ENCODE data around the gene ZBTB4. TPM values are rescaled to one million over a fixed set of nuclear protein-coding genes. Genes with fewer than 3 reads are reported as not detected.
A peak's percentile ranks its signal among the peaks of the same experiment; 100 is the strongest.
"Not testable (repeated sequence)": the region's sequence is repeated elsewhere in the genome, so short reads cannot be mapped to it uniquely, and the experiment has no call there.

Gene ZBTB4
- total RNA-seq, 1 experiment from 2014 or later, result 15.5 TPM

GRCh38 chr17:7476951-7477350 is 2.5 kb downstream of the ZBTB4 start:
- intact Hi-C loops (cut with micrococcal nuclease; ENCODE audit: unreplicated experiment), result loop anchor here (5.0 kb wide), 1 partner anchor 125 kb away; the partner anchor contains the start of gene KCTD11
- DNase-seq, result no peak
- POLR2A ChIA-PET, result no interaction called here
- Histone ChIP-seq H3K4me3 (ENCODE audit: low read depth, low read length) (no peak overlapping the region), H3K27me3 (replicated peaks; ENCODE audit: control insufficient read depth, insufficient read depth, low read length) (no peaks in the 10 kb centered on the region), H3K36me3 (ENCODE audit: control insufficient read depth, insufficient read depth, low read length) (no peaks in the 10 kb centered on the region), H3K9me3 (no peaks in the 10 kb centered on the region), H3K4me1 (peaks cover 23% of the 10 kb centered on the region)
- Mint-ChIP-seq H3K27me3 (ENCODE audit: insufficient read depth, unreplicated experiment) (no peaks in the 10 kb centered on the region), H3K4me1 (ENCODE audit: low read depth, unreplicated experiment) (peaks cover 30% of the 10 kb centered on the region), H3K4me3 (ENCODE audit: unreplicated experiment) (peak overlapping the region; percentile 70), H3K9me3 (ENCODE audit: unreplicated experiment) (no peaks in the 10 kb centered on the region), H3K36me3 (ENCODE audit: insufficient read depth, unreplicated experiment) (peaks cover 22% of the 10 kb centered on the region), H3K27ac (ENCODE audit: unreplicated experiment) (peak overlapping the region; percentile 66)
- TF ChIP-seq, protein P1, sequence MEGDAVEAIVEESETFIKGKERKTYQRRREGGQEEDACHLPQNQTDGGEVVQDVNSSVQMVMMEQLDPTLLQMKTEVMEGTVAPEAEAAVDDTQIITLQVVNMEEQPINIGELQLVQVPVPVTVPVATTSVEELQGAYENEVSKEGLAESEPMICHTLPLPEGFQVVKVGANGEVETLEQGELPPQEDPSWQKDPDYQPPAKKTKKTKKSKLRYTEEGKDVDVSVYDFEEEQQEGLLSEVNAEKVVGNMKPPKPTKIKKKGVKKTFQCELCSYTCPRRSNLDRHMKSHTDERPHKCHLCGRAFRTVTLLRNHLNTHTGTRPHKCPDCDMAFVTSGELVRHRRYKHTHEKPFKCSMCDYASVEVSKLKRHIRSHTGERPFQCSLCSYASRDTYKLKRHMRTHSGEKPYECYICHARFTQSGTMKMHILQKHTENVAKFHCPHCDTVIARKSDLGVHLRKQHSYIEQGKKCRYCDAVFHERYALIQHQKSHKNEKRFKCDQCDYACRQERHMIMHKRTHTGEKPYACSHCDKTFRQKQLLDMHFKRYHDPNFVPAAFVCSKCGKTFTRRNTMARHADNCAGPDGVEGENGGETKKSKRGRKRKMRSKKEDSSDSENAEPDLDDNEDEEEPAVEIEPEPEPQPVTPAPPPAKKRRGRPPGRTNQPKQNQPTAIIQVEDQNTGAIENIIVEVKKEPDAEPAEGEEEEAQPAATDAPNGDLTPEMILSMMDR (IDR thresholded peaks at IDR 0.05; ENCODE audit: insufficient read depth in 1 of 2, low read depth in 1 of 2, low read length in 1 of 2, severe bottlenecking in 1 of 2, unreplicated experiment in 1 of 2), result no peak
- TSS peak; percentile 10 for BruUV-seq (replicated peaks)
- CTCF ChIA-PET, result no interaction called here

DNA sequence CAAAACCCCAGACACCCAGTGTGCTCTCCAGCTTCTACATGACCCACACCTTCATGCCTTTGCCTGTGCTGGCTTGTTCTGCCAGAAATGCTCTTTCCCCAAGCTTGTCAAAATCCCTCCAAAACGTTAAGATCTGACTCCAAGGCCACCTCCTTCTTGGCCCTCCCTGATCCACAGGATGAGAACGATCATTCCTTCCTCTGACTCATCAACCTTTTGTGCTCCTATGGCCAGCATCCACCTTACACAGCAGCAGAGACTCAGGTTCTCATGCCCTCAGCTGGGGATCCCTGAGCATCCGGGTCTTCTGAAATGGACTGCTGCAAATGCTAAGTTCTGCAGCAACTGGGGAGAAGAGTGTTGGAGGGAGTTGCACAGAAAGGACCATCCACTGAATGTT is 2.9 kb downstream of the ZBTB4 start:
- POLR2A ChIA-PET, result no interaction called here
- no peaks in the 10 kb centered on the region for H3K9me3 Mint-ChIP-seq (ENCODE audit: unreplicated experiment)
- DNase-seq, result no peak
- H3K36me3 Mint-ChIP-seq (ENCODE audit: insufficient read depth, unreplicated experiment), result peaks cover 21% of the 10 kb centered on the region
- intact Hi-C loops (cut with micrococcal nuclease; ENCODE audit: unreplicated experiment), result loop anchor here (5.0 kb wide), 1 partner anchor 124 kb away; the partner anchor contains the start of gene KCTD11
- peaks cover 26% of the 10 kb centered on the region for H3K4me1 Mint-ChIP-seq (ENCODE audit: low read depth, unreplicated experiment)
- peak overlapping the region; percentile 23 for H3K4me3 Mint-ChIP-seq (ENCODE audit: unreplicated experiment)
- BruUV-seq (replicated peaks), result no TSS peak
- TF ChIP-seq, protein P1 (IDR thresholded peaks at IDR 0.05; ENCODE audit: insufficient read depth in 1 of 2, low read depth in 1 of 2, low read length in 1 of 2, severe bottlenecking in 1 of 2, unreplicated experiment in 1 of 2), result no peak
- H3K27ac Mint-ChIP-seq (ENCODE audit: unreplicated experiment), result peak overlapping the region; percentile 66
- CTCF ChIA-PET, result no interaction called here
- H3K36me3 ChIP-seq (ENCODE audit: control insufficient read depth, insufficient read depth, low read length), result no peaks in the 10 kb centered on the region
- H3K4me3 ChIP-seq (ENCODE audit: low read depth, low read length), result no peak overlapping the region
- H3K27me3 ChIP-seq (replicated peaks; ENCODE audit: control insufficient read depth, insufficient read depth, low read length), result no peaks in the 10 kb centered on the region
- peaks cover 23% of the 10 kb centered on the region for H3K4me1 ChIP-seq
- H3K27me3 Mint-ChIP-seq (ENCODE audit: insufficient read depth, unreplicated experiment), result no peaks in the 10 kb centered on the region
- H3K9me3 ChIP-seq, result no peaks in the 10 kb centered on the region

- Histone ChIP-seq H3K27me3 (replicated peaks; ENCODE audit: control insufficient read depth, insufficient read depth, low read length) (no peaks in the 10 kb centered on the region), H3K4me1 (peaks cover 18% of the 10 kb centered on the region), H3K4me3 (ENCODE audit: low read depth, low read length) (no peak overlapping the region), H3K36me3 (ENCODE audit: control insufficient read depth, insufficient read depth, low read length) (no peaks in the 10 kb centered on the region), H3K9me3 (no peaks in the 10 kb centered on the region)
- CTCF ChIA-PET, result interaction anchor here (0.5 kb wide), 1 partner anchor 456 kb away, joined by 3 read pairs; the partner anchor contains the start of gene TRAPPC1
- POLR2A ChIA-PET, result no interaction called here
- DNase-seq, result no peak
- H3K36me3 Mint-ChIP-seq (ENCODE audit: insufficient read depth, unreplicated experiment), result peaks cover 21% of the 10 kb centered on the region
- TF ChIP-seq, protein P1 (IDR thresholded peaks at IDR 0.05; ENCODE audit: insufficient read depth in 1 of 2, low read depth in 1 of 2, low read length in 1 of 2, severe bottlenecking in 1 of 2, unreplicated experiment in 1 of 2), result no peak
- no TSS peak for BruUV-seq (replicated peaks)
- peak overlapping the region; percentile 23 for H3K4me3 Mint-ChIP-seq (ENCODE audit: unreplicated experiment)
- H3K4me1 Mint-ChIP-seq (ENCODE audit: low read depth, unreplicated experiment), result peaks cover 20% of the 10 kb centered on the region
- H3K27me3 Mint-ChIP-seq (ENCODE audit: insufficient read depth, unreplicated experiment), result no peaks in the 10 kb centered on the region
- no peaks in the 10 kb centered on the region for H3K9me3 Mint-ChIP-seq (ENCODE audit: unreplicated experiment)
- H3K27ac Mint-ChIP-seq (ENCODE audit: unreplicated experiment), result peak overlapping the region; percentile 66
- intact Hi-C loops (cut with micrococcal nuclease; ENCODE audit: unreplicated experiment), result loop anchor here (5.0 kb wide), 1 partner anchor 124 kb away; the partner anchor contains the start of gene KCTD11
Measured at GRCh38 chr17:7475764-7476422, 3.5 kb downstream of the ZBTB4 start.

- H3K4me1 ChIP-seq; H3K4me3 Mint-ChIP-seq (ENCODE audit: unreplicated experiment); H3K9me3 ChIP-seq; POLR2A ChIA-PET; H3K4me3 ChIP-seq (ENCODE audit: low read depth, low read length); H3K36me3 ChIP-seq (ENCODE audit: control insufficient read depth, insufficient read depth, low read length); H3K27ac Mint-ChIP-seq (ENCODE audit: unreplicated experiment); H3K9me3 Mint-ChIP-seq (ENCODE audit: unreplicated experiment); BruUV-seq (replicated peaks); H3K27me3 ChIP-seq (replicated peaks; ENCODE audit: control insufficient read depth, insufficient read depth, low read length); H3K27me3 Mint-ChIP-seq (ENCODE audit: insufficient read depth, unreplicated experiment): not testable (repeated sequence)
- H3K4me1 Mint-ChIP-seq (ENCODE audit: low read depth, unreplicated experiment), result peaks cover 20% of the 10 kb centered on the region
- peaks cover 21% of the 10 kb centered on the region for H3K36me3 Mint-ChIP-seq (ENCODE audit: insufficient read depth, unreplicated experiment)
- intact Hi-C loops (cut with micrococcal nuclease; ENCODE audit: unreplicated experiment), result loop anchor here (5.0 kb wide), 1 partner anchor 122 kb away; the partner anchor contains the start of gene KCTD11
- CTCF ChIA-PET, result interaction anchor here (0.7 kb wide), 1 partner anchor 35 kb away, joined by 5 read pairs; no protein-coding TSS in a partner anchor
- peak; percentile 50 to 57 for DNase-seq
Measured at GRCh38 chr17:7474767-7475166, 4.7 kb downstream of the ZBTB4 start.
